Memory B cell (primary cell): ENCODE results near the gene LRR1.
"Not testable (repeated sequence)": the region's sequence is repeated elsewhere in the genome, so short reads cannot be mapped to it uniquely, and the experiment has no call there.

Source experiments
- ATAC-seq: fragments of 150-1000 bp; cut with Tn5 transposase; 2 replicates; pipeline ENCODE4 v1.10.0; 2021; ENCODE audit warnings: low read depth, mild to moderate bottlenecking, moderate library complexity
- DNase-seq, 2 donors: peaks; one replicate each; pipeline ENCODE4 v3.0.0; 2022; ENCODE audit warnings: low spot score in 2 of 2
- H3K27ac Mint-ChIP-seq: one replicate; pipeline ENCODE4 v1.8.0; 2022; ENCODE audit warnings: mild to moderate bottlenecking, moderate library complexity, mixed read lengths
- H3K27me3 Mint-ChIP-seq: one replicate; pipeline ENCODE4 v1.8.0; 2022; ENCODE audit warnings: mixed read lengths
- H3K36me3 Mint-ChIP-seq: one replicate; pipeline ENCODE4 v1.8.0; 2022; ENCODE audit warnings: mild to moderate bottlenecking, mixed read lengths
- H3K4me1 Mint-ChIP-seq: one replicate; pipeline ENCODE4 v1.8.0; 2022; ENCODE audit warnings: mixed read lengths
- H3K4me3 Mint-ChIP-seq: one replicate; pipeline ENCODE4 v1.8.0; 2022; ENCODE audit warnings: mild to moderate bottlenecking, moderate library complexity, mixed read lengths
- H3K9me3 Mint-ChIP-seq: one replicate; pipeline ENCODE4 v1.8.0; 2022; ENCODE audit warnings: mixed read lengths

Gene LRR1

DNA sequence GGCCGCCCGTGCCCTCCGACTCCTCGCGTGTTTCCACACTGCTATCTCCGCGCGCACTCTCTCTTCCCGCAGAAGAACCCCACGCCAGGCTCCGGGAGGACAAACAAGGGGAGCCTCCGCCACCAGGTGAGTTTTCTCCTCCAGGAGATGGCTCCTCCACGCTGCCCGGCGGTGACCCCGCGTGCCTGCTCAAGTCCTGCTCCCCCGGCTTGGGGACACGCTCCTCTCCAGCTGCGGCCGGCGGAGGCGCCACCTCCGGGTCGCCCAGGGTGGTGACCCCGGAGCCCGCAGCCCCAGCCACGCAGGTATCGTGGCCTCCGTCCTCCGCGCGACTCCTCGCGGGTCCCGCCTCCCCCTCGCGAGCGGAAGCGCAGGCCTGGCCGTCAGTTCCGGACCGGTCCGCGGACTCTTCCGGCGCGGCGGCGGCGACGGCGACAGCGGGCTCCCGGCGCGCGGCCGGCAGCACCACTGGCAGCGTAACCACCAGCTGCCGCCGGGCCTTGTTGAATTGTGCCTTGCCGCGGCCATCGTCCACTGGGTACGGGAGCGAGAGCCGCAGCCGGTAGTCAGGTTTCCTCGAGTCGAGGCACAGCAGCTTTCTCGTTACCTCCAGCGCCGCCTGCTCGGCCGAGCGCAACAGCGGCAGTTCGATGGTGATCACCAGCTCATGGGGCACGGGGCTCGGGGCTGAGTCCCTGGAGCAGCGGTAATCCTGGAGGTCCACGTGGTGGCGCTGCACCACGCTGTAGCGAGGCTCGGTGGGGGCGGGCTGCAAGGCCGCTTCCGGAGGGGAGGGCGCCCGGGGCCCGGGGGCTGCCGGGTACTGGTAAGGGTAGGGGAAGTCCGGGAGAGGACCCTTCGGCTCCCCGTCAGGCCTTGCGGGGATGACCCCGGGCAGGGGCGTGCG is 35.2 kb downstream of the LRR1 start:
- Mint-ChIP-seq H3K4me1 (peaks cover 28% of the 10 kb centered on the region), H3K4me3 (peak overlapping the region; percentile 95), H3K36me3 (peaks cover 12% of the 10 kb centered on the region), H3K27ac (peak overlapping the region; percentile 98), H3K27me3 (no peaks in the 10 kb centered on the region), H3K9me3 (no peaks in the 10 kb centered on the region)
- peak; percentile 91 to 94 for DNase-seq
- peak; percentile 74 for ATAC-seq

DNA sequence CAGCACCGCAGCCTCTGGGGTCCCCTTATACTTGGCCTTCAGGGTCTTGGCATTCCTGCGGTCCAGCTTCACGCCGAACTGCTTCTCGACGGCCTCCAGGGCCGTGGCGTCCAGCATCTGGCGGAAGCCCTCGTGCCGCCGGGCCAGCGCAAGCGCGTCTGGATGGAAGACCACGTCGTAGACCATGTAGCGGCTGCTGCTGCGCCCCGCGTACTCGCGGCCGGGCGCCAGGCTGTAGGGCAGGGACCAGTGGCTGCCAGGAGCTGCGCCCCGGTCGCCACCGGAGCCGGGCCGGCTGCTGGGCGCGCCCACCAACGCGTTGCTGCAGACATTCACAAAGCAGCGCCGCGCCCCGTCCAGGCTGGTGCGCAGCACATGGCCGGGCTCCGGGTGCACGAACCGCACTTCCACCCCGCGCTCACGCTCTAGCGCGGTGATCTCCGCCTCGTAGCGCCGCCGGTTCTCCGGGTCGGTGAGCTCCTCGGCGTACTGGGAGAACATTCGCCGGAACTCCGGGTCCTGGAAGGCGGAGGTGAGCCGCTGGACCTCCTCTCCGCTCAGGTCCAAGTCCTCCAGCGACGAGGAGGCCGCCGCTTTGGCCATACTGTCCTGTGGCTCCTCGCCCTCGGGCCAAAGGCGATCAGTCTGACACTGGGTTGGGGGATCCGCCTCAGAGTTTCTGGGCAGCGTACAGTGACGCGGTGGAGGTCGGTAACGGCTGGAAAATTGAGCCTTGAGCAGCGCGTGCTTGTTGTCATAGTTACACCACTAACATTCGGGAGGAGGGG is 36.0 kb downstream of the LRR1 start, which contains the start of gene DNAAF2:
DNAAF2 (minus strand) TSS at position 698 of the 788 bp plus-strand sequence; CDS start at position 603, 95 bp downstream.
- Mint-ChIP-seq H3K27ac (peak within 1 kb of the TSS; percentile 98), H3K36me3 (peaks cover 13% of the 10 kb centered on the region), H3K27me3 (no peaks in the 10 kb centered on the region), H3K4me3 (peak within 1 kb of the TSS; percentile 95), H3K9me3 (no peaks in the 10 kb centered on the region), H3K4me1 (peaks cover 28% of the 10 kb centered on the region)
- DNase-seq (peak; percentile 72 to 80), ATAC-seq (peak; percentile 47)

- H3K9me3 Mint-ChIP-seq: no peaks in the 10 kb centered on the region
- peaks cover 13% of the 10 kb centered on the region for H3K36me3 Mint-ChIP-seq
- no peak for DNase-seq
- H3K4me1 Mint-ChIP-seq: peaks cover 31% of the 10 kb centered on the region
- H3K27me3 Mint-ChIP-seq: no peaks in the 10 kb centered on the region
- peak overlapping the region; percentile 52 for H3K4me3 Mint-ChIP-seq
- peak overlapping the region; percentile 98 for H3K27ac Mint-ChIP-seq
- no peak for ATAC-seq
Observed at GRCh38 chr14:49636866-49637265, 38.1 kb downstream of the LRR1 start.

DNA sequence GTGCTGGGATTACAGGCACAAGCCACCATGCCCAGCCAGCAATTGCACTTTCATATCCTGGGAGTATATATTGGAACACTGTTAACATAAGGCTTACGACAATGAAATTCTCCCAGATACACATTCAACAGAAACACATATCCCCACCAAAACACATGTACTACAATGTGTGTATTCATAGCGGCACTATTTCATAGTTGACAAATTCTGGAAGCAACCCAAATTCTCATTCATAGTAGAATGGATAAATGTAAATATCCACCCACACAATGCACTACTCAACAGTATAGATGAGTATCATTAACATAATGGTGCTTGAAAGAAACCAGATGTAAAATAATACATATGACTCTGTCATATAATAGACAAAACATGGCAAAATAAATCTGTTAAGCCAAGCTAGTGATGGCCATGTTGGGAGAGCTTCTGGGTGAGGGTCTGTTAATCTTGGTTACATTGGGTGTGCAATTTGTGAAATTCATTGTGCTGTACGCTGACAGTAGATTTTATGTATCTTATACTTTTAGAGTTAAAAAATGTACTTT is 38.9 kb downstream of the LRR1 start:
- Mint-ChIP-seq H3K4me1 (peaks cover 38% of the 10 kb centered on the region), H3K27me3 (no peaks in the 10 kb centered on the region), H3K27ac (peak overlapping the region; percentile 98), H3K36me3 (peaks cover 14% of the 10 kb centered on the region), H3K4me3 (no peak overlapping the region), H3K9me3 (no peaks in the 10 kb centered on the region)
- DNase-seq (no peak), ATAC-seq (no peak)

- Mint-ChIP-seq H3K4me3 (no peak overlapping the region), H3K27me3 (no peaks in the 10 kb centered on the region), H3K27ac (peak overlapping the region; percentile 58), H3K36me3 (peaks cover 14% of the 10 kb centered on the region), H3K9me3 (no peaks in the 10 kb centered on the region), H3K4me1 (peaks cover 30% of the 10 kb centered on the region)
- no peak for ATAC-seq
- DNase-seq: no peak
Observed at GRCh38 chr14:49640540-49641417, 42.0 kb downstream of the LRR1 start.

DNA sequence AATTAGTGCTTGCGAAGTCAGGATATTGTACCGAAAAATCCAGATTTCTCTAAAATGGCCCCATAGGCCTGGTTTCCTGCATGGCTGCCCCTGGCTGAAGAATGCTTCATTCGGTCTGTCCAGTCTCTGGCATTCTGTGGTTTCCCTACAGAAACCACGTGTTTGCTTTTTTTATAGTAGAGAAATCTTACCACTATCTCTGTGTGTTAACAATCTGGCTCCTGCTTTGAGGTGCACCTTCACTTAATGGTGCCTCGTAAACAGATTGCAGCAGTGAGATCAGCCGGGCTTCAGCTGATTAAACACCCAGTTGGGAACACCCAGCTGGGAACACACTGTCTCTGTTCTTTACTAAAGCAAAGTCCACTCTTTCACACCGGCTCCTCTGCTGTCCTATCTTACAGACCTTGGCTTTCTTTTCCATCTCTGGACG is 43.0 kb downstream of the LRR1 start:
- Mint-ChIP-seq H3K4me3 (peak overlapping the region; percentile 11), H3K27me3 (no peaks in the 10 kb centered on the region), H3K27ac (peak overlapping the region; percentile 81), H3K9me3 (no peaks in the 10 kb centered on the region), H3K36me3 (peaks cover 13% of the 10 kb centered on the region), H3K4me1 (peaks cover 26% of the 10 kb centered on the region)
- ATAC-seq (no peak), DNase-seq (no peak)

GRCh38 chr14:49642163-49642562 is 43.4 kb downstream of the LRR1 start:
- peak overlapping the region; percentile 81 for H3K27ac Mint-ChIP-seq
- no peaks in the 10 kb centered on the region for H3K27me3 Mint-ChIP-seq
- peaks cover 24% of the 10 kb centered on the region for H3K4me1 Mint-ChIP-seq
- DNase-seq (no peak), ATAC-seq (no peak)
- peak overlapping the region; percentile 15 for H3K4me3 Mint-ChIP-seq
- peaks cover 12% of the 10 kb centered on the region for H3K36me3 Mint-ChIP-seq
- no peaks in the 10 kb centered on the region for H3K9me3 Mint-ChIP-seq

DNA sequence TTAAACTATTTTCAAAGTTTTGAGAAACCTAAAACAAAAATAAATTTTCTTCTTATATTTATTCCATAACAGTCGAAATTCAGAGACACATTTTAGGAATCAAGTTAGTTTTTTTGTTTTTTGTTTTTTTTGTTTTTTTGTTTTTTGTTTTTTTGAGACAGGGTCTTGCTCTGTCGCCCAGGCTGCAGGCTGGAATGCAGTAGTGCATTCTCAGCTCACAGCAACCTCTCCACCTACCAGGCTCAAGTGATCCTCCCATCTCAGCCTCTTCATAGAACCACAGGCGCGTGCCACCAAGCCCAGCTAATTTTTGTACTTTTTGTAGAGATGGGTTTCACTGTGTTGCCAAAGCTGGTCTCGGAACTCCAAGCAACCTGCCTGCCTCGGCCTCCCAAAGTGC is 54.8 kb downstream of the LRR1 start:
- H3K36me3 Mint-ChIP-seq: peaks cover 4% of the 10 kb centered on the region
- no peak for ATAC-seq

GRCh38 chr14:49654511-49654910 is 55.8 kb downstream of the LRR1 start:
- no peaks in the 10 kb centered on the region for H3K9me3 Mint-ChIP-seq
- peaks cover 7% of the 10 kb centered on the region for H3K4me1 Mint-ChIP-seq
- peaks cover 4% of the 10 kb centered on the region for H3K36me3 Mint-ChIP-seq
- H3K27ac Mint-ChIP-seq: no peak overlapping the region
- ATAC-seq (no peak), DNase-seq (no peak)
- H3K27me3 Mint-ChIP-seq: no peaks in the 10 kb centered on the region
- H3K4me3 Mint-ChIP-seq: no peak overlapping the region

More for the DNA sequence above, 54.8 kb downstream of the LRR1 start:
- DNase-seq: no peak
- Mint-ChIP-seq H3K4me3 (no peak overlapping the region), H3K27ac (no peak overlapping the region), H3K27me3 (no peaks in the 10 kb centered on the region), H3K9me3 (no peaks in the 10 kb centered on the region), H3K4me1 (peaks cover 7% of the 10 kb centered on the region)

DNA sequence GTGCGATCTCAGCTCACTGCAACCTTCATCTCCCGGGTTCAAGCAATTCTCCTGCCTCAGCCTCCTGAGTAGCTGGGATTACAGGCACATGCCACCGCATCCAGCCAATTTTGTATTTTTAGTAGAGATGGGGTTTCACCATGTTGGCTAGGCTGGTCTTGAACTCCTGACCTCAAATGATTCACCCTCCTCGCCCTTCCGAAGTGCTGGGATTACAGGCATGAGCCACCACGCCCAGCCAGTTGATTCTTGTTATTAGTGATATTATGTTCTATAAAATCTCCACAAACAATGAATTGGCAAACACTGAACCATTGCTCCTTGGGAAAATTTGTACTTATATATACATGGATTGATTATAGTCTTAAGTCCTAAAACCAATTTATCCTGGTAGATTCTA is 58.8 kb downstream of the LRR1 start:
- not testable (repeated sequence) for H3K4me1 Mint-ChIP-seq, DNase-seq, H3K4me3 Mint-ChIP-seq, H3K36me3 Mint-ChIP-seq, H3K27ac Mint-ChIP-seq, ATAC-seq, H3K9me3 Mint-ChIP-seq, H3K27me3 Mint-ChIP-seq

- Mint-ChIP-seq H3K36me3 (no peaks in the 10 kb centered on the region), H3K9me3 (no peaks in the 10 kb centered on the region), H3K27ac (no peak overlapping the region), H3K27me3 (no peaks in the 10 kb centered on the region), H3K4me3 (no peak overlapping the region), H3K4me1 (no peaks in the 10 kb centered on the region)
- DNase-seq (no peak), ATAC-seq (no peak)
Observed at GRCh38 chr14:49659526-49660455, 61.1 kb downstream of the LRR1 start.
